AG04450 (cell line): Measurements from ENCODE around the gene ERLIN1. TPM values are rescaled to one million over a fixed set of nuclear protein-coding genes. Genes with fewer than 3 reads are reported as not detected.

Experiments
- CTCF ChIA-PET: fragments of 300-600, 350-600 bp; formaldehyde crosslinking; extraction: SDS; loops from one replicate; lab custom pipeline; 2022; ENCODE audit warnings: antibody characterized with exemption, inconsistent platforms; lab: Charles Lee
- POLR2A ChIA-PET: fragments of 350-600 bp; formaldehyde crosslinking; extraction: SDS; loops from one replicate; lab custom pipeline; 2021; ENCODE audit warnings: antibody characterized with exemption, inconsistent platforms; lab: Yijun Ruan, JAX
- DNase-seq: peaks from one replicate; pipeline ENCODE4 v3.0.0-alpha.2; 2011; ENCODE audit warnings: low read depth, low spot score
- H3K27ac ChIP-seq: one replicate; pipeline ENCODE4 v1.5.1; 2012; ENCODE audit warnings: low read depth, low read length, control low read depth
- H3K27me3 ChIP-seq: one replicate; pipeline ENCODE4 v1.6.0; 2012; ENCODE audit warnings: low read length; ENCODE audit not compliant: control insufficient read depth, insufficient read depth
- H3K4me3 ChIP-seq: 2 replicates; pipeline ENCODE4 v1.5.1; 2011; ENCODE audit warnings: mild to moderate bottlenecking, low read depth, low read length, control low read depth
- H3K9me3 ChIP-seq: 2 replicates; pipeline ENCODE4 v1.5.1; 2012; ENCODE audit warnings: low read length; ENCODE audit not compliant: control insufficient read depth, insufficient read depth
- CTCF ChIP-seq: IDR thresholded peaks from 2 replicates; pipeline ENCODE4 v1.5.1; 2011; ENCODE audit warnings: low read depth, low read length, control low read depth, inconsistent platforms
- polyA plus RNA-seq: library from polyadenylated mRNA; depleted of rRNA; stranded (reverse); fragments of >200 nt; gene quantifications from 2 replicates; pipeline ENCODE4 v1.2.3, GENCODE V29; 2011

ERLIN1 gene
- polyA plus RNA-seq, 1 experiment, result 50.1 TPM

GRCh38 chr10:100146398-100146797 is 39.4 kb downstream of the ERLIN1 start:
- CTCF ChIA-PET, result interaction anchor here (1.3 kb wide), 1 partner anchor 101 kb away, joined by 6 read pairs; no protein-coding TSS in a partner anchor
- no peak for TF ChIP-seq CTCF

GRCh38 chr10:100143756-100144155 is 42.1 kb downstream of the ERLIN1 start:
- TF ChIP-seq CTCF, result no peak
- POLR2A ChIA-PET, result no interaction called here
- Histone ChIP-seq H3K4me3 (no peak overlapping the region), H3K27ac (no peak overlapping the region), H3K9me3 (no peaks in the 10 kb centered on the region), H3K27me3 (peaks cover 16% of the 10 kb centered on the region)
- no peak for DNase-seq
- CTCF ChIA-PET, result interaction anchor here (0.8 kb wide), 1 partner anchor 98 kb away, joined by 3 read pairs; no protein-coding TSS in a partner anchor

More at GRCh38 chr10:100146398-100146797, 39.4 kb downstream of the ERLIN1 start:
- no peak for DNase-seq
- H3K27me3 ChIP-seq, result peaks cover 6% of the 10 kb centered on the region
- H3K9me3 ChIP-seq, result no peaks in the 10 kb centered on the region
- no peak overlapping the region for H3K27ac ChIP-seq
- no peak overlapping the region for H3K4me3 ChIP-seq
- POLR2A ChIA-PET, result no interaction called here

GRCh38 chr10:100141446-100142087 is 44.3 kb downstream of the ERLIN1 start:
- Histone ChIP-seq H3K27me3 (peaks cover 25% of the 10 kb centered on the region), H3K9me3 (no peaks in the 10 kb centered on the region), H3K27ac (no peak overlapping the region), H3K4me3 (no peak overlapping the region)
- ChIA-PET CTCF (no interaction called here), POLR2A (no interaction called here)
- TF ChIP-seq CTCF, result no peak
- no peak for DNase-seq

GRCh38 chr10:100140070-100140469 is 45.8 kb downstream of the ERLIN1 start:
- H3K9me3 ChIP-seq, result no peaks in the 10 kb centered on the region
- CTCF ChIA-PET, result no interaction called here
- no peak overlapping the region for H3K27ac ChIP-seq
- POLR2A ChIA-PET, result no interaction called here
- peaks cover 26% of the 10 kb centered on the region for H3K27me3 ChIP-seq
- no peak overlapping the region for H3K4me3 ChIP-seq
- no peak for TF ChIP-seq CTCF
- DNase-seq, result no peak

- TF ChIP-seq CTCF, result no peak
- no peak overlapping the region for H3K4me3 ChIP-seq
- ChIA-PET CTCF (no interaction called here), POLR2A (no interaction called here)
- peaks cover 29% of the 10 kb centered on the region for H3K27me3 ChIP-seq
- H3K9me3 ChIP-seq, result no peaks in the 10 kb centered on the region
- no peak overlapping the region for H3K27ac ChIP-seq
- DNase-seq, result no peak
These were observed 46.8 kb downstream of the ERLIN1 start for GRCh38 chr10:100138921-100139496.
